Activated T-cell treated with anti-CD3 and anti-CD28 coated beads, Interleukin-2, amount 50 U/mL, for 4 hours (primary cell): ENCODE measurements around the gene PTAFR. TPM values are rescaled to one million over a fixed set of nuclear protein-coding genes. Genes with fewer than 3 reads are reported as not detected.
"Not testable (repeated sequence)": the region's sequence is repeated elsewhere in the genome, so short reads cannot be mapped to it uniquely, and the experiment has no call there.

Experiments used
- ATAC-seq, 2 donors: fragments of 200-7000 bp; cut with Tn5 transposase; one replicate each; pipeline ENCODE4 v1.10.0; 2021
- DNase-seq: peaks from one replicate; pipeline ENCODE4 v3.0.0-alpha.2; 2020
- H3K27me3 Mint-ChIP-seq: one replicate; pipeline ENCODE4 v1.8.0; 2021; ENCODE audit warnings: low read depth, mixed read lengths
- H3K36me3 Mint-ChIP-seq: one replicate; pipeline ENCODE4 v1.8.0; 2022; ENCODE audit warnings: mixed read lengths; ENCODE audit not compliant: insufficient read depth
- H3K4me1 Mint-ChIP-seq: one replicate; pipeline ENCODE4 v1.8.0; 2021; ENCODE audit warnings: low read depth, mixed read lengths
- H3K4me3 Mint-ChIP-seq: one replicate; pipeline ENCODE4 v1.8.0; 2021; ENCODE audit warnings: mild to moderate bottlenecking, moderate library complexity, mixed read lengths
- H3K9me3 Mint-ChIP-seq: one replicate; pipeline ENCODE4 v1.8.0; 2021; ENCODE audit warnings: mixed read lengths
- total RNA-seq, 3 donors: library from RNA; stranded (reverse); gene quantifications; one replicate each; pipeline ENCODE4 v1.2.1, GENCODE V29; 2021

PTAFR gene
- total RNA-seq, 3 donors from 2014 or later = 0.96 to 3.4 (median 1.3) TPM

GRCh38 chr1:28143496-28144202, 32.8 kb downstream of the PTAFR start:
- H3K4me1 Mint-ChIP-seq = peaks cover 14% of the 10 kb centered on the region
- H3K36me3 Mint-ChIP-seq = no peaks in the 10 kb centered on the region
- no peaks in the 10 kb centered on the region for H3K9me3 Mint-ChIP-seq
- no peak overlapping the region for H3K4me3 Mint-ChIP-seq
- ATAC-seq = no peak
- DNase-seq = no peak
- no peaks in the 10 kb centered on the region for H3K27me3 Mint-ChIP-seq

GRCh38 chr1:28141685-28142084, 34.8 kb downstream of the PTAFR start:
- Mint-ChIP-seq H3K9me3 (no peaks in the 10 kb centered on the region), H3K4me1 (peaks cover 14% of the 10 kb centered on the region), H3K36me3 (no peaks in the 10 kb centered on the region), H3K4me3 (no peak overlapping the region), H3K27me3 (no peaks in the 10 kb centered on the region)
- DNase-seq = no peak
- ATAC-seq = no peak

- peaks cover 13% of the 10 kb centered on the region for H3K4me1 Mint-ChIP-seq
- not testable (repeated sequence) for H3K36me3 Mint-ChIP-seq, H3K27me3 Mint-ChIP-seq, ATAC-seq, H3K4me3 Mint-ChIP-seq, H3K9me3 Mint-ChIP-seq, DNase-seq
Measured at GRCh38 chr1:28139866-28140265, 36.6 kb downstream of the PTAFR start.

GRCh38 chr1:28139025-28139712, 37.3 kb downstream of the PTAFR start:
- Mint-ChIP-seq H3K4me1 (peaks cover 7% of the 10 kb centered on the region), H3K27me3 (no peaks in the 10 kb centered on the region), H3K36me3 (no peaks in the 10 kb centered on the region), H3K9me3 (no peaks in the 10 kb centered on the region), H3K4me3 (no peak overlapping the region)
- DNase-seq (no peak), ATAC-seq (no peak)

GRCh38 chr1:28136922-28137613, 39.4 kb downstream of the PTAFR start:
- H3K27me3 Mint-ChIP-seq = no peaks in the 10 kb centered on the region
- peaks cover 5% of the 10 kb centered on the region for H3K4me1 Mint-ChIP-seq
- no peaks in the 10 kb centered on the region for H3K36me3 Mint-ChIP-seq
- no peak for ATAC-seq
- no peak overlapping the region for H3K4me3 Mint-ChIP-seq
- DNase-seq = no peak
- no peaks in the 10 kb centered on the region for H3K9me3 Mint-ChIP-seq

- Mint-ChIP-seq H3K4me1 (peaks cover 5% of the 10 kb centered on the region), H3K36me3 (no peaks in the 10 kb centered on the region), H3K9me3 (no peaks in the 10 kb centered on the region), H3K27me3 (no peaks in the 10 kb centered on the region), H3K4me3 (no peak overlapping the region)
- no peak for DNase-seq
- no peak for ATAC-seq
Measured at GRCh38 chr1:28136169-28136921, 40.1 kb downstream of the PTAFR start.

- H3K4me3 Mint-ChIP-seq = no peak overlapping the region
- DNase-seq (no peak), ATAC-seq (no peak)
- no peaks in the 10 kb centered on the region for H3K27me3 Mint-ChIP-seq
- no peaks in the 10 kb centered on the region for H3K9me3 Mint-ChIP-seq
- H3K4me1 Mint-ChIP-seq = peaks cover 5% of the 10 kb centered on the region
- no peaks in the 10 kb centered on the region for H3K36me3 Mint-ChIP-seq
Measured at GRCh38 chr1:28135371-28136168, 40.9 kb downstream of the PTAFR start.

GRCh38 chr1:28134651-28135207, 41.8 kb downstream of the PTAFR start:
- no peak for ATAC-seq
- Mint-ChIP-seq H3K4me1 (peaks cover 5% of the 10 kb centered on the region), H3K27me3 (no peaks in the 10 kb centered on the region), H3K4me3 (no peak overlapping the region), H3K9me3 (no peaks in the 10 kb centered on the region), H3K36me3 (no peaks in the 10 kb centered on the region)
- DNase-seq = no peak

GRCh38 chr1:28132171-28133167, 44.0 kb downstream of the PTAFR start:
- ATAC-seq (no peak), DNase-seq (no peak)
- Mint-ChIP-seq H3K4me3 (no peak overlapping the region), H3K36me3 (no peaks in the 10 kb centered on the region), H3K4me1 (no peaks in the 10 kb centered on the region), H3K9me3 (no peaks in the 10 kb centered on the region), H3K27me3 (peaks cover 3% of the 10 kb centered on the region)

- peaks cover 7% of the 10 kb centered on the region for H3K27me3 Mint-ChIP-seq
- no peaks in the 10 kb centered on the region for H3K4me1 Mint-ChIP-seq
Measured at GRCh38 chr1:28130901-28131300, 45.6 kb downstream of the PTAFR start.

GRCh38 chr1:28129150-28129549, 47.3 kb downstream of the PTAFR start:
- no peak for ATAC-seq
- peaks cover 7% of the 10 kb centered on the region for H3K27me3 Mint-ChIP-seq
- H3K4me1 Mint-ChIP-seq = no peaks in the 10 kb centered on the region
- no peaks in the 10 kb centered on the region for H3K36me3 Mint-ChIP-seq
- DNase-seq = no peak
- no peak overlapping the region for H3K4me3 Mint-ChIP-seq
- H3K9me3 Mint-ChIP-seq = no peaks in the 10 kb centered on the region

More at GRCh38 chr1:28130901-28131300, 45.6 kb downstream of the PTAFR start:
- DNase-seq (no peak), ATAC-seq (no peak)
- Mint-ChIP-seq H3K36me3 (no peaks in the 10 kb centered on the region), H3K4me3 (no peak overlapping the region), H3K9me3 (no peaks in the 10 kb centered on the region)

- no peak for ATAC-seq
Measured at GRCh38 chr1:28127617-28128257, 48.8 kb downstream of the PTAFR start.

More at GRCh38 chr1:28127617-28128257, 48.8 kb downstream of the PTAFR start:
- Mint-ChIP-seq H3K27me3 (peaks cover 7% of the 10 kb centered on the region), H3K9me3 (no peaks in the 10 kb centered on the region), H3K4me1 (no peaks in the 10 kb centered on the region), H3K4me3 (no peak overlapping the region), H3K36me3 (no peaks in the 10 kb centered on the region)
- DNase-seq = no peak
